ENCODE data around the gene CRACR2A. TPM values are rescaled to one million over a fixed set of nuclear protein-coding genes. Genes with fewer than 3 reads are reported as not detected.

CRACR2A gene
- total and polyA plus RNA-seq, 3 experiments from 2014 or later, result 23.3 to 27.9 (median 27.3) TPM

GRCh38 chr12:3761116-3761735, 8.3 kb upstream of the CRACR2A start:
- H3K27ac ChIP-seq (ENCODE audit: low read depth, low read length), result no peak overlapping the region
- no peaks in the 10 kb centered on the region for H3K27me3 ChIP-seq (ENCODE audit: insufficient read depth, low read length, poor library complexity, severe bottlenecking)
- Mint-ChIP-seq H3K27ac (no peak overlapping the region), H3K27me3 (peaks cover 0 to 4% of the 10 kb centered on the region in 2 donors), H3K4me3 (no peak overlapping the region), H3K4me1 (peaks cover 0 to 8% (median 3%) of the 10 kb centered on the region in 3 donors), H3K36me3 (peaks cover 1 to 13% (median 5%) of the 10 kb centered on the region in 3 donors), H3K9me3 (no peaks in the 10 kb centered on the region)
- H3K4me3 ChIP-seq (ENCODE audit: low read length), result no peak overlapping the region
- POLR2A ChIA-PET, result no interaction called here
- H3K9me3 ChIP-seq (ENCODE audit: low read length), result no peaks in the 10 kb centered on the region
- DNase-seq, result no peak
- H3K4me1 ChIP-seq (ENCODE audit: insufficient read depth, low read length), result no peaks in the 10 kb centered on the region
- CTCF ChIA-PET, result no interaction called here
- no peaks in the 10 kb centered on the region for H3K36me3 ChIP-seq (ENCODE audit: insufficient read depth, low read length)

DNA sequence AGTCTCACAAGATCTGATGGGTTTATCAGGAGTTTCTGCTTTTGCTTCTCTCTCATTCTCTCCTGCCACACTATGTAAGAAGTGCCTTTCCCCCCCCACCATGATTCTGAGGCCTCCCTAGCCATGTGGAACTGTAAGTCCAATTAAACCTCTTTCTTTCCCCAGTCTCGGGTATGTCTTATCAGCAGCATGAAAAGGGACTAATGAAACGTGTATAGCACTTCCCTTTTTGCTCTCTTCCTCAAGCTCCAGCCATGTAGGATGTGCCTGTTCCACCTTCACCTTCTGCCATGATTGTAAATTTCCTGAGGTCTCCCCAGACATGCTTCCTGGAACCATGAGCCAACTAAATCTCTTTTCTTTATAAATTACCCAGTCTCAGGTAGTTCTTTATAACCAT, 7.0 kb upstream of the CRACR2A start:
- POLR2A ChIA-PET, result no interaction called here
- H3K4me1 ChIP-seq (ENCODE audit: insufficient read depth, low read length), result peaks cover 3% of the 10 kb centered on the region
- peaks cover 5 to 11% (median 6%) of the 10 kb centered on the region in 3 donors for H3K4me1 Mint-ChIP-seq
- H3K27ac Mint-ChIP-seq, result peak overlapping the region in 1 of 8 donors; percentile 5
- H3K36me3 ChIP-seq (ENCODE audit: insufficient read depth, low read length), result no peaks in the 10 kb centered on the region
- peaks cover 0 to 4% of the 10 kb centered on the region in 2 donors for H3K27me3 Mint-ChIP-seq
- no peak overlapping the region for H3K4me3 ChIP-seq (ENCODE audit: low read length)
- H3K4me3 Mint-ChIP-seq, result no peak overlapping the region
- no peaks in the 10 kb centered on the region for H3K9me3 Mint-ChIP-seq
- CTCF ChIA-PET, result no interaction called here
- H3K27me3 ChIP-seq (ENCODE audit: insufficient read depth, low read length, poor library complexity, severe bottlenecking), result no peaks in the 10 kb centered on the region
- peaks cover 1 to 13% (median 3%) of the 10 kb centered on the region in 3 donors for H3K36me3 Mint-ChIP-seq
- H3K27ac ChIP-seq (ENCODE audit: low read depth, low read length), result no peak overlapping the region
- no peak for DNase-seq
- H3K9me3 ChIP-seq (ENCODE audit: low read length), result no peaks in the 10 kb centered on the region

DNA sequence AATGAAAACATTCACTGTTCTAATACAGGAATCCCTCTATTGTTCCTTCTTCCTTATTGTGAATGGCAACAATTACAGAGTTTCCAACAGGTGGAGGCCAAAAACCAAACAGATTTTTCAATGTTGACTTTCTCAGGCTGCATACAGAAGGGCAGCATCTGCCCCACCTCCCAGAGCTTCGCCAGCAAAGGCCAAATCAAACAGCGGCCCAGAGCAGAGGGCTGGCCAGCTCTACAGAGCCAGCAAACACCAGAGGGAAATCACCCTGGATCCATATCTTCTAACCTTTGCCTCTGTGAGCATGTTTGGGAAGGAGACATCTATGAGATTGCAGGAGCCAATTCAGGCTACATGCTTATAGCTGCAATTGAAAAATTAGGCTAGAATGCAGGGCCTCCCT, 4.4 kb upstream of the CRACR2A start:
- DNase-seq, result no peak
- ChIA-PET CTCF (no interaction called here), POLR2A (no interaction called here)
- no peak overlapping the region for H3K27ac ChIP-seq (ENCODE audit: low read depth, low read length)
- Mint-ChIP-seq H3K27ac (peak overlapping the region in 4 of 8 donors; percentile 58 to 81 (median 68)), H3K36me3 (peaks cover 3 to 13% (median 3%) of the 10 kb centered on the region in 3 donors), H3K9me3 (no peaks in the 10 kb centered on the region), H3K4me1 (peaks cover 25 to 32% (median 26%) of the 10 kb centered on the region in 3 donors), H3K4me3 (peak overlapping the region in 1 of 7 donors; percentile 27), H3K27me3 (peaks cover 0 to 2% of the 10 kb centered on the region in 2 donors)
- H3K4me1 ChIP-seq (ENCODE audit: insufficient read depth, low read length), result peaks cover 20% of the 10 kb centered on the region
- H3K27me3 ChIP-seq (ENCODE audit: insufficient read depth, low read length, poor library complexity, severe bottlenecking), result no peaks in the 10 kb centered on the region
- H3K36me3 ChIP-seq (ENCODE audit: insufficient read depth, low read length), result no peaks in the 10 kb centered on the region
- no peak overlapping the region for H3K4me3 ChIP-seq (ENCODE audit: low read length)
- H3K9me3 ChIP-seq (ENCODE audit: low read length), result no peaks in the 10 kb centered on the region

GRCh38 chr12:3755898-3756297, 3.0 kb upstream of the CRACR2A start:
- H3K4me3 Mint-ChIP-seq, result peak overlapping the region in 1 of 7 donors; percentile 47

DNA sequence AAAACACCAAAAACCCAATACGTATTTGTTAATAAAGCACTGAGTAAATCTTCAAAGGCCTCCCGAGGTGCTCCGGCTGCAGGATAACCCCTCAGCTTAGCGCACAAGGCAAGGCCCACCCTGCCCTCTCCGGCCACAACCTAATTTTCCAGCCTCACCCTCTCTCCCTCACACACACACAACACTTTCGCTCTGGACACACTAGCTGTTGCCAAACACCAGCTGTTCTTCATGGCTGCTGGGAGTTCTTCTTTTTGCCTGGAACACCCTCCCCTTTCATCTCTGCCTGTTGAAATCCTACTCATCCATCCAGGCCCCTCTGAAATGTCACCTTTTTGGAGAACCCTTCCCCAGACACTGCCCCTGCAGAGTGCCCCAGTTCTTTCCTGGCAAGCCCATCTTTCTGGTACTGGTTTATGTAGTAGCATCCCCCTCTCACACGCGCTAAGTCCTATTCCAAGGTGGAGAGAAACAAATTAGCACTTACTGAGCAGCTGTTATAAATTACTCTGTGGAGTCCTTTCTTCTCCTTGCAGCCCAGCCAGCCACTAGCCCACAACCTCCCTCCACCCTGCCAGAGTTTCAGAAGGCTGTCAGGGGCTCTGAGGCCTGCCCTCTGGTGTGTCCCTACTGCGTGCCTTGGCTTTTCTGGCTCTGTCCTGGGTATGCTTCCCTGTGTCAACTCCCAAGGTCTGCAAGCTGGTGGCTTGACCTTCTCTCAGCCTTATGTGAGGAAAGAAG, 805 bp upstream of the CRACR2A start:
- peak overlapping the region; percentile 97 for H3K27ac ChIP-seq (ENCODE audit: low read depth, low read length)
- peak overlapping the region; percentile 85 to 99 (median 94) for H3K4me3 Mint-ChIP-seq
- ChIA-PET POLR2A (interaction anchor here (0.8 to 1.4 kb wide), 3 partner anchors 10 to 520 kb away, joined by 3 to 10 read pairs (median 4); partner anchors contain the start of gene CCND2), CTCF (interaction anchor here (0.8 to 1.9 kb wide), 6 partner anchors 13 to 96 kb away, joined by 3 to 19 read pairs (median 4); no protein-coding TSS in a partner anchor)
- H3K36me3 ChIP-seq (ENCODE audit: insufficient read depth, low read length), result no peaks in the 10 kb centered on the region
- peak in 1 of 5 donors; percentile 10 for DNase-seq
- no peaks in the 10 kb centered on the region for H3K9me3 Mint-ChIP-seq
- H3K9me3 ChIP-seq (ENCODE audit: low read length), result no peaks in the 10 kb centered on the region
- peaks cover 5 to 10% (median 6%) of the 10 kb centered on the region in 3 donors for H3K36me3 Mint-ChIP-seq
- no peaks in the 10 kb centered on the region for H3K27me3 ChIP-seq (ENCODE audit: insufficient read depth, low read length, poor library complexity, severe bottlenecking)
- peaks cover 38% of the 10 kb centered on the region for H3K4me1 ChIP-seq (ENCODE audit: insufficient read depth, low read length)
- peak overlapping the region; percentile 93 for H3K4me3 ChIP-seq (ENCODE audit: low read length)
- no peaks in the 10 kb centered on the region for H3K27me3 Mint-ChIP-seq
- H3K27ac Mint-ChIP-seq, result peak overlapping the region; percentile 95 to 100 (median 98)
- peaks cover 53 to 66% (median 60%) of the 10 kb centered on the region in 3 donors for H3K4me1 Mint-ChIP-seq

More at GRCh38 chr12:3755898-3756297, 3.0 kb upstream of the CRACR2A start:
- H3K27me3 ChIP-seq (ENCODE audit: insufficient read depth, low read length, poor library complexity, severe bottlenecking), result no peaks in the 10 kb centered on the region
- peaks cover 33% of the 10 kb centered on the region for H3K4me1 ChIP-seq (ENCODE audit: insufficient read depth, low read length)
- no peak for DNase-seq
- H3K27ac Mint-ChIP-seq, result peak overlapping the region in 7 of 8 donors; percentile 50 to 100 (median 95)
- H3K36me3 Mint-ChIP-seq, result peaks cover 5 to 9% (median 6%) of the 10 kb centered on the region in 3 donors
- no peaks in the 10 kb centered on the region for H3K9me3 ChIP-seq (ENCODE audit: low read length)
- H3K4me3 ChIP-seq (ENCODE audit: low read length), result no peak overlapping the region
- peaks cover 0 to 2% of the 10 kb centered on the region in 2 donors for H3K27me3 Mint-ChIP-seq
- peaks cover 38 to 46% (median 40%) of the 10 kb centered on the region in 3 donors for H3K4me1 Mint-ChIP-seq
- no peaks in the 10 kb centered on the region for H3K36me3 ChIP-seq (ENCODE audit: insufficient read depth, low read length)
- CTCF ChIA-PET, result no interaction called here
- H3K27ac ChIP-seq (ENCODE audit: low read depth, low read length), result no peak overlapping the region
- no peaks in the 10 kb centered on the region for H3K9me3 Mint-ChIP-seq
- POLR2A ChIA-PET, result no interaction called here

GRCh38 chr12:3752096-3752709, 706 bp downstream of the CRACR2A start:
- Mint-ChIP-seq H3K36me3 (peaks cover 2 to 18% (median 6%) of the 10 kb centered on the region in 3 donors), H3K4me1 (peaks cover 63 to 79% (median 73%) of the 10 kb centered on the region in 3 donors), H3K9me3 (no peaks in the 10 kb centered on the region), H3K4me3 (peak overlapping the region; percentile 85 to 99 (median 94)), H3K27me3 (no peaks in the 10 kb centered on the region), H3K27ac (peak overlapping the region; percentile 95 to 100 (median 98))
- peaks cover 53% of the 10 kb centered on the region for H3K4me1 ChIP-seq (ENCODE audit: insufficient read depth, low read length)
- POLR2A ChIA-PET, result interaction anchor here (0.5 to 1.4 kb wide), 2 partner anchors 24 to 31 kb away, joined by 4 to 10 read pairs; no protein-coding TSS in a partner anchor
- peak; percentile 52 to 85 (median 74) for DNase-seq
- no peaks in the 10 kb centered on the region for H3K36me3 ChIP-seq (ENCODE audit: insufficient read depth, low read length)
- H3K27me3 ChIP-seq (ENCODE audit: insufficient read depth, low read length, poor library complexity, severe bottlenecking), result no peaks in the 10 kb centered on the region
- peak overlapping the region; percentile 97 for H3K27ac ChIP-seq (ENCODE audit: low read depth, low read length)
- CTCF ChIA-PET, result interaction anchor here (0.8 to 1.9 kb wide), 8 partner anchors 11 to 94 kb away, joined by 3 to 19 read pairs (median 3); no protein-coding TSS in a partner anchor
- H3K9me3 ChIP-seq (ENCODE audit: low read length), result no peaks in the 10 kb centered on the region
- H3K4me3 ChIP-seq (ENCODE audit: low read length), result peak overlapping the region; percentile 93

DNA sequence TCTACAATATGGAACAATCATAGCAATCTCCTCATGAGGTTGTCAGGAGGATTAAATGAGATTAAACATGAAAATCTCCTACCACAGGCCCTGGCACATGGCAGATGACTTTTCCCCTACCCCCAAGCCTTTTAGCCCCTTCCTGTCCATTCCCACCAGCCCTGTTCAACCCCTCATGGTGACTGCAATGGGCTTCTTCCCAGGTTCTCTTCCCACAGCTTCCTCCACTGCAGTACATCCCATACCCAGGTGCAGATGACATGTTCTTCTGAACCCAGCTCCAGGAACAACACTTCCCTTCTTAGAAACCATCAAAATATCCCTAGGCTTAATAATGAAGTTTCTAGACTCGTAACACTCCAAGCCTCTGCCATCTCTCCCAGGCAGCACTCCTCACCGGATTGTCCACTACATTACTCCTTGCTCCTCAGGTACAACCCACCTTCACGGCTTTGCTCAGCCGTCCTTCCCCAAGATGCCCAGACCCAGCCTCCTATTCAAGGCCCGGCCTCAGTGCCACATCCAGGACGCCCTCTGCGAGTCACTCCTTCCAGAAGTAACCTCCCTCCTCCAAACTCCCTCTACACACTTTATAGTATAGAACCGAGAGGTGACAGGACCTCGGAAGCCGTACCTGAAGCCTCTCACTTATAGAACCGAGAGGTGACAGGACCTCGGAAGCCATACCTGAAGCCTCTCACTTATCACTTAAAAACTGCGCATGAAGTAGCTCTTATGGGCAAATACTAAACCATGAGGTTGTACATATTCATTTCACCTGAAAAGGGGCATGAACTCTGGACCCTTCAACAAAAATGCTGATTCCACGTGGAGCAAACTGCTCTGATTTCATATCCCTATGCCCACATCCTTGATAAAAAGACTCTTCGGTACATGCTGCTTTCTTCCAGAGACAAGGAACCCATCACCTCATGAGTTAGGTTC, 1.5 kb downstream of the CRACR2A start:
- peaks cover 67 to 81% (median 81%) of the 10 kb centered on the region in 3 donors for H3K4me1 Mint-ChIP-seq
- POLR2A ChIA-PET, result interaction anchor here (0.6 kb wide), 1 partner anchor 18 kb away, joined by 3 read pairs; no protein-coding TSS in a partner anchor
- H3K27ac Mint-ChIP-seq, result peak overlapping the region; percentile 95 to 100 (median 98)
- H3K4me3 ChIP-seq (ENCODE audit: low read length), result peak overlapping the region; percentile 93
- H3K27ac ChIP-seq (ENCODE audit: low read depth, low read length), result peak overlapping the region; percentile 97
- H3K4me1 ChIP-seq (ENCODE audit: insufficient read depth, low read length), result peaks cover 60% of the 10 kb centered on the region
- no peaks in the 10 kb centered on the region for H3K27me3 ChIP-seq (ENCODE audit: insufficient read depth, low read length, poor library complexity, severe bottlenecking)
- peak overlapping the region; percentile 85 to 99 (median 94) for H3K4me3 Mint-ChIP-seq
- CTCF ChIA-PET, result interaction anchor here (1.2 kb wide), 1 partner anchor 10 kb away, joined by 4 read pairs; no protein-coding TSS in a partner anchor
- H3K27me3 Mint-ChIP-seq, result no peaks in the 10 kb centered on the region
- no peaks in the 10 kb centered on the region for H3K36me3 ChIP-seq (ENCODE audit: insufficient read depth, low read length)
- H3K36me3 Mint-ChIP-seq, result peaks cover 5 to 26% (median 6%) of the 10 kb centered on the region in 3 donors
- DNase-seq, result no peak
- no peaks in the 10 kb centered on the region for H3K9me3 ChIP-seq (ENCODE audit: low read length)
- H3K9me3 Mint-ChIP-seq, result no peaks in the 10 kb centered on the region
